Hepatocyte (in vitro differentiated cells): ENCODE results near the gene USP47. TPM values are rescaled to one million over a fixed set of nuclear protein-coding genes. Genes with fewer than 3 reads are reported as not detected.

Source experiments
- DNase-seq: peaks from one replicate; pipeline ENCODE4 v3.0.0-alpha.2; 2016; ENCODE audit warnings: low spot score
- H2AFZ ChIP-seq: fragments of 200-600 bp; sonication (generic); 2 replicates; pipeline ENCODE4 v1.6.0; 2016; ENCODE audit warnings: antibody characterized with exemption, mild to moderate bottlenecking
- H3K27ac ChIP-seq: fragments of 200-600 bp; sonication (generic); 2 replicates; pipeline ENCODE4 v1.5.1; 2016; ENCODE audit warnings: mild to moderate bottlenecking
- H3K27me3 ChIP-seq: fragments of 200-600 bp; sonication (generic); 2 replicates; pipeline ENCODE4 v1.6.1; 2016
- H3K36me3 ChIP-seq: fragments of 200-600 bp; sonication (generic); replicated peaks from 2 replicates; pipeline ENCODE4 v1.5.1; 2016; ENCODE audit warnings: low read depth; ENCODE audit not compliant: insufficient read depth
- H3K4me1 ChIP-seq: fragments of 200-600 bp; sonication (generic); 2 replicates; pipeline ENCODE4 v1.5.1; 2016; ENCODE audit warnings: mild to moderate bottlenecking, moderate library complexity; ENCODE audit not compliant: insufficient read depth
- H3K4me2 ChIP-seq: fragments of 200-600 bp; sonication (generic); 2 replicates; pipeline ENCODE4 v1.6.0; 2016
- H3K4me3 ChIP-seq: fragments of 200-600 bp; sonication (generic); 2 replicates; pipeline ENCODE4 v1.5.1; 2016; ENCODE audit warnings: mild to moderate bottlenecking
- H3K79me2 ChIP-seq: fragments of 200-600 bp; sonication (generic); 2 replicates; pipeline ENCODE4 v1.6.0; 2017; ENCODE audit warnings: mild to moderate bottlenecking
- H3K9me2 ChIP-seq: fragments of 200-600 bp; sonication (generic); replicated peaks from 2 replicates; pipeline ENCODE4 v1.6.0; 2017; ENCODE audit warnings: mild to moderate bottlenecking; ENCODE audit not compliant: insufficient read depth
- H3K9me3 ChIP-seq: fragments of 200-600 bp; sonication (generic); 2 replicates; pipeline ENCODE4 v1.5.1; 2016; ENCODE audit warnings: low read depth, mild to moderate bottlenecking
- H4K20me1 ChIP-seq: fragments of 200-600 bp; sonication (generic); 2 replicates; pipeline ENCODE4 v1.6.0; 2016; ENCODE audit warnings: mild to moderate bottlenecking; ENCODE audit not compliant: insufficient read depth, poor library complexity, severe bottlenecking
- CTCF ChIP-seq: fragments of 200-600 bp; sonication (generic); IDR thresholded peaks from 2 replicates; pipeline ENCODE4 v1.5.1; 2016; ENCODE audit warnings: antibody characterized with exemption, mild to moderate bottlenecking; ENCODE audit not compliant: poor library complexity
- EZH2 ChIP-seq: fragments of 200-600 bp; sonication (generic); IDR thresholded peaks from 2 replicates; pipeline ENCODE4 v1.6.1; 2016; ENCODE audit warnings: antibody characterized with exemption, mild to moderate bottlenecking, borderline replicate concordance
- EZH2phosphoT487 ChIP-seq: fragments of 200-600 bp; sonication (generic); IDR thresholded peaks from one replicate; pipeline ENCODE4 v1.6.1; 2018; ENCODE audit warnings: antibody characterized with exemption, mild to moderate bottlenecking, low read depth, moderate library complexity; ENCODE audit not compliant: unreplicated experiment, severe bottlenecking
- WGBS: methylation state at CpG from one replicate; pipeline ENCODE4 v1.1.6; 2016; ENCODE audit warnings: low lambda C conversion rate; ENCODE audit errors: missing lambda C conversion rate; 5-methylcytosine and 5-hydroxymethylcytosine counted together
- polyA plus RNA-seq: library from polyadenylated mRNA; unstranded; fragments of >200 nt; fragmentation: Nextera tagmentation; extraction: Ambion mirVana; gene quantifications from 2 replicates; pipeline ENCODE4 v1.2.1, GENCODE V29; 2016
- total RNA-seq: library from RNA; depleted of rRNA; stranded (reverse); fragments of >200 nt; gene quantifications from 2 replicates; pipeline ENCODE4 v1.2.3, GENCODE V29; 2014

The USP47 gene
- total and polyA plus RNA-seq, 2 experiments from 2014 or later, result 34.0 to 76.9 TPM

- H3K36me3 ChIP-seq, result no peaks in the 10 kb centered on the region
- 33% methylated on average over 8 of the region's 8 CpGs for WGBS
- H3K79me2 ChIP-seq, result no peaks in the 10 kb centered on the region
- H3K4me2 ChIP-seq, result peak overlapping the region; percentile 18
- H3K27me3 ChIP-seq, result no peaks in the 10 kb centered on the region
- TF ChIP-seq EZH2, result no peak
- no peak for TF ChIP-seq EZH2phosphoT487
- no peaks in the 10 kb centered on the region for H4K20me1 ChIP-seq
- peak; percentile 74 for DNase-seq
- peak overlapping the region; percentile 52 for H3K27ac ChIP-seq
- H3K9me3 ChIP-seq, result no peaks in the 10 kb centered on the region
- no peak overlapping the region for H3K4me3 ChIP-seq
- peaks cover 36% of the 10 kb centered on the region for H3K4me1 ChIP-seq
- no peaks in the 10 kb centered on the region for H3K9me2 ChIP-seq
- peak overlapping the region; percentile 3 for H2AFZ ChIP-seq
Observed at GRCh38 chr11:11993839-11994238, 152.1 kb downstream of the USP47 start.

- WGBS, result 89% methylated on average over 6 of the region's 6 CpGs
- peaks cover 30% of the 10 kb centered on the region for H3K4me1 ChIP-seq
- H3K27ac ChIP-seq, result no peak overlapping the region
- H4K20me1 ChIP-seq, result no peaks in the 10 kb centered on the region
- no peak overlapping the region for H3K4me2 ChIP-seq
- no peak for DNase-seq
- H2AFZ ChIP-seq, result no peak overlapping the region
- H3K9me3 ChIP-seq, result no peaks in the 10 kb centered on the region
- no peaks in the 10 kb centered on the region for H3K9me2 ChIP-seq
- H3K27me3 ChIP-seq, result no peaks in the 10 kb centered on the region
- no peak overlapping the region for H3K4me3 ChIP-seq
- TF ChIP-seq EZH2phosphoT487 (no peak), EZH2 (no peak), CTCF (no peak)
- H3K36me3 ChIP-seq, result no peaks in the 10 kb centered on the region
- no peaks in the 10 kb centered on the region for H3K79me2 ChIP-seq
Observed at GRCh38 chr11:11995601-11996000, 153.8 kb downstream of the USP47 start.

- H3K4me3 ChIP-seq, result no peak overlapping the region
- no peaks in the 10 kb centered on the region for H3K9me3 ChIP-seq
- no peak overlapping the region for H3K27ac ChIP-seq
- TF ChIP-seq CTCF (no peak), EZH2phosphoT487 (no peak), EZH2 (no peak)
- H3K27me3 ChIP-seq, result no peaks in the 10 kb centered on the region
- no peaks in the 10 kb centered on the region for H3K9me2 ChIP-seq
- no peaks in the 10 kb centered on the region for H3K36me3 ChIP-seq
- H3K4me2 ChIP-seq, result no peak overlapping the region
- 87% methylated on average over 11 of the region's 11 CpGs for WGBS
- no peaks in the 10 kb centered on the region for H3K79me2 ChIP-seq
- no peak overlapping the region for H2AFZ ChIP-seq
- H4K20me1 ChIP-seq, result no peaks in the 10 kb centered on the region
- peaks cover 24% of the 10 kb centered on the region for H3K4me1 ChIP-seq
- DNase-seq, result no peak
Observed at GRCh38 chr11:11996321-11997048, 154.7 kb downstream of the USP47 start.

- Histone ChIP-seq H2AFZ (no peak overlapping the region), H3K79me2 (no peaks in the 10 kb centered on the region), H3K9me3 (no peaks in the 10 kb centered on the region), H3K27me3 (no peaks in the 10 kb centered on the region), H3K4me1 (peaks cover 19% of the 10 kb centered on the region), H3K27ac (no peak overlapping the region), H3K36me3 (no peaks in the 10 kb centered on the region), H3K9me2 (no peaks in the 10 kb centered on the region), H3K4me3 (no peak overlapping the region), H4K20me1 (no peaks in the 10 kb centered on the region), H3K4me2 (no peak overlapping the region)
- WGBS, result 82% methylated on average over 3 of the region's 3 CpGs
- TF ChIP-seq EZH2phosphoT487 (no peak), EZH2 (no peak), CTCF (no peak)
- DNase-seq, result no peak
Observed at GRCh38 chr11:11997049-11997322, 155.2 kb downstream of the USP47 start.
